HepG2 (cell line): ENCODE results near the gene MSRB3. TPM values are rescaled to one million over a fixed set of nuclear protein-coding genes. Genes with fewer than 3 reads are reported as not detected.

Experiments used
- ATAC-seq: fragments of 200-7000 bp; cut with Tn5 transposase; 3 replicates; pipeline ENCODE4 v1.9.1; 2020; ENCODE audit warnings: mild to moderate bottlenecking, moderate library complexity
- BruUV-seq: library from RNA; stranded (reverse); fragments of 400-500 nt; replicated peaks from 2 replicates; lab custom pipeline; 2021; lab: Mats Ljungman, UMichigan
- CTCF ChIA-PET: fragments of 300-600 bp; formaldehyde crosslinking; extraction: SDS; loops from one replicate; lab custom pipeline; 2021; ENCODE audit warnings: low total read pairs, inconsistent platforms, low intra/inter-chr PET ratio; lab: Yijun Ruan, JAX
- POLR2A ChIA-PET: fragments of 350-600 bp; sonication (Branson Sonifier 250); formaldehyde crosslinking; loops from one replicate; lab custom pipeline; 2020; ENCODE audit warnings: antibody characterized with exemption, inconsistent platforms; lab: Yijun Ruan, JAX
- DNase-seq: peaks from one replicate; pipeline ENCODE4 v3.0.0-alpha.2; 2015; ENCODE audit warnings: low spot score
- FAIRE-seq: peaks from 3 replicates; lab custom pipeline; 2011; peaks lifted over from hg19 to GRCh38; lab: Jason Lieb, UNC
- H2AFZ ChIP-seq: one replicate; pipeline ENCODE4 v1.6.1; 2011; ENCODE audit warnings: low read length, inconsistent platforms
- H3K27ac ChIP-seq: fragments of 300-600 bp; 3 replicates; pipeline ENCODE4 v1.8.0; 2011; ENCODE audit warnings: mixed run types, mild to moderate bottlenecking, mixed read lengths, low read length, inconsistent platforms; ENCODE audit not compliant: insufficient read depth; ENCODE audit errors: extremely low read length
- H3K27me3 ChIP-seq, 2 experiments: fragments of 200-600 bp in 1 of 2; 2 replicates in 1 of 2; 3 replicates in 1 of 2; pipeline versions ENCODE4 v1.6.0 to v1.8.0; 2011; ENCODE audit warnings: low read length in 2 of 2, mild to moderate bottlenecking in 2 of 2, moderate library complexity in 2 of 2, inconsistent platforms in 1 of 2; ENCODE audit not compliant: insufficient read depth in 2 of 2, control insufficient read depth in 1 of 2
- H3K36me3 ChIP-seq, 2 experiments: fragments of 200-600 bp in 1 of 2; replicated peaks in 1 of 2; 2 replicates in 1 of 2; 3 replicates in 1 of 2; pipeline versions ENCODE4 v1.5.1 to v1.8.0; 2011; ENCODE audit warnings: low read length in 2 of 2, inconsistent platforms in 1 of 2; ENCODE audit not compliant: insufficient read depth in 2 of 2, control insufficient read depth in 1 of 2
- H3K4me1 ChIP-seq: 2 replicates; pipeline ENCODE4 v1.5.1; 2012; ENCODE audit warnings: low read length, inconsistent platforms; ENCODE audit not compliant: insufficient read depth
- H3K4me2 ChIP-seq: 2 replicates; pipeline ENCODE4 v1.6.0; 2011; ENCODE audit warnings: low read depth, low read length, inconsistent platforms
- H3K4me3 ChIP-seq, 3 experiments: fragments of 200-600 bp in 1 of 3; sonication (generic), shearing (Covaris generic) in 1 of 3; replicated peaks in 1 of 3; 2 replicates each; pipeline ENCODE4 v1.5.1; 2011 to 2016; ENCODE audit warnings: low read length in 3 of 3, inconsistent platforms in 2 of 3, low read depth in 2 of 3, mild to moderate bottlenecking in 2 of 3, control low read depth in 1 of 3, mixed read lengths in 1 of 3; ENCODE audit not compliant: insufficient read depth in 1 of 3
- H3K79me2 ChIP-seq: one replicate; pipeline ENCODE4 v1.6.1; 2011; ENCODE audit warnings: low read length, inconsistent platforms; ENCODE audit not compliant: insufficient read depth
- H3K9ac ChIP-seq: 2 replicates; pipeline ENCODE4 v1.6.0; 2011; ENCODE audit warnings: mild to moderate bottlenecking, low read depth, low read length, inconsistent platforms; ENCODE audit not compliant: insufficient read depth
- H3K9me3 ChIP-seq: 2 replicates; pipeline ENCODE4 v1.5.1; 2012; ENCODE audit warnings: mild to moderate bottlenecking, low read length
- H4K20me1 ChIP-seq: 2 replicates; pipeline ENCODE4 v1.6.0; 2011; ENCODE audit warnings: inconsistent platforms, mild to moderate bottlenecking, low read length, moderate library complexity; ENCODE audit not compliant: insufficient read depth
- ARID2 ChIP-seq: sonication (generic); formaldehyde crosslinking; IDR thresholded peaks from 2 replicates; pipeline ENCODE4 v1.8.1; 2022; ENCODE audit warnings: mild to moderate bottlenecking, missing genetic modification reagents, borderline replicate concordance
- BRCA1 ChIP-seq: sonication (generic); formaldehyde crosslinking; IDR thresholded peaks from 2 replicates; pipeline ENCODE4 v1.4.0; 2020; ENCODE audit warnings: missing genetic modification reagents
- CCAR2 ChIP-seq: fragments of 200-400 bp; formaldehyde crosslinking; optimal IDR thresholded peaks from 2 replicates; pipeline ENCODE3; 2018; ENCODE audit warnings: low read depth, mild to moderate bottlenecking, low read length, moderate library complexity
- DNMT3B ChIP-seq: conservative IDR thresholded peaks from 2 replicates; pipeline ENCODE4 v1.6.1; 2016; ENCODE audit warnings: missing biosample characterization, control low read depth
- FIP1L1 ChIP-seq: fragments of 200-400 bp; formaldehyde crosslinking; IDR thresholded peaks from 2 replicates; pipeline ENCODE4 v1.6.1; 2018; ENCODE audit warnings: low read depth, mild to moderate bottlenecking, low read length, moderate library complexity, borderline replicate concordance; ENCODE audit not compliant: insufficient read depth
- HNRNPL ChIP-seq: fragments of 200-400 bp; formaldehyde crosslinking; IDR thresholded peaks from 2 replicates; pipeline ENCODE4 v1.6.1; 2017; ENCODE audit warnings: mild to moderate bottlenecking, low read depth, low read length
- KDM5A ChIP-seq: fragments of 200-600 bp; sonication (generic); IDR thresholded peaks from 2 replicates; pipeline ENCODE4 v1.7.0; 2018; ENCODE audit warnings: antibody characterized with exemption, mild to moderate bottlenecking, low read length, borderline replicate concordance
- MLLT10 ChIP-seq: sonication (generic); formaldehyde crosslinking; IDR thresholded peaks from 2 replicates; pipeline ENCODE4 v1.4.0; 2020; ENCODE audit warnings: missing genetic modification reagents
- MYC ChIP-seq: sonication (generic); formaldehyde crosslinking; IDR thresholded peaks from 2 replicates; pipeline ENCODE4 v1.9.0; 2021; ENCODE audit warnings: missing genetic modification reagents, borderline replicate concordance
- STAG1 ChIP-seq: sonication (generic); formaldehyde crosslinking; IDR thresholded peaks from 2 replicates; pipeline ENCODE4 v1.4.0; 2020; ENCODE audit warnings: missing genetic modification reagents
- STAT5B ChIP-seq: sonication (generic); formaldehyde crosslinking; IDR thresholded peaks from 2 replicates; pipeline ENCODE4 v1.4.0; 2020; ENCODE audit warnings: missing genetic modification reagents
- YEATS4 ChIP-seq: sonication (generic); formaldehyde crosslinking; IDR thresholded peaks from 2 replicates; pipeline ENCODE4 v1.4.0; 2020; ENCODE audit warnings: missing genetic modification reagents, borderline replicate concordance
- ZNF234 ChIP-seq: sonication (generic); formaldehyde crosslinking; conservative IDR thresholded peaks from 2 replicates; pipeline ENCODE4 v1.5.1; 2020; ENCODE audit warnings: mild to moderate bottlenecking, missing genetic modification reagents
- ZNF343 ChIP-seq: sonication (generic); formaldehyde crosslinking; IDR thresholded peaks from 2 replicates; pipeline ENCODE4 v1.4.0; 2020; ENCODE audit warnings: mild to moderate bottlenecking, missing genetic modification reagents
- ZNF382 ChIP-seq: sonication (generic); formaldehyde crosslinking; IDR thresholded peaks from 2 replicates; pipeline ENCODE4 v1.5.0; 2020; ENCODE audit warnings: missing genetic modification reagents, mild to moderate bottlenecking, borderline replicate concordance
- ZNF567 ChIP-seq: sonication (generic); formaldehyde crosslinking; IDR thresholded peaks from 2 replicates; pipeline ENCODE4 v1.8.1; 2023; ENCODE audit warnings: mild to moderate bottlenecking, missing genetic modification reagents, borderline replicate concordance
- ZNF607 ChIP-seq: sonication (generic); formaldehyde crosslinking; IDR thresholded peaks from 2 replicates; pipeline ENCODE4 v1.5.1; 2020; ENCODE audit warnings: missing genetic modification reagents, mild to moderate bottlenecking, borderline replicate concordance
- WGBS: methylation state at CpG from one replicate; pipeline ENCODE4 v1.1.6; 2017; ENCODE audit warnings: low lambda C conversion rate; 5-methylcytosine and 5-hydroxymethylcytosine counted together
- in situ Hi-C: cut with HindIII; loops from 2 replicates; pipeline ENCODE4 v1.10.0; 2017; ENCODE audit warnings: low pct_unique_long_range_greater_than_20kb; ENCODE audit not compliant: extremely low pct_ligation_motif_present
- intact Hi-C: fragments of 100-400 bp; cut with micrococcal nuclease; formaldehyde crosslinking; loops from one replicate; pipeline ENCODE4 v1.10.0; 2022; ENCODE audit not compliant: unreplicated experiment
- polyA plus RNA-seq, 8 experiments: library from polyadenylated mRNA; depleted of rRNA in 3 of 8; stranded (reverse) in 7 of 8; unstranded in 1 of 8; fragments of >200 nt; fragmentation: Illumina TruSeq in 4 of 8; extraction: Trizol in 4 of 8; gene quantifications; 2 replicates each; pipeline versions ENCODE4 v1.2.1 to v1.2.3, GENCODE V29; 2011 to 2016; ENCODE audit warnings: low read depth in 4 of 8, missing spikeins in 1 of 8, mixed read lengths in 1 of 8; ENCODE audit not compliant: insufficient read depth in 1 of 8
- total RNA-seq, 5 experiments: library from RNA; depleted of rRNA; stranded (reverse); fragments of >200 nt; fragmentation: Illumina TruSeq; extraction: Trizol; gene quantifications; 2 replicates each; pipeline ENCODE4 v1.2.3, GENCODE V29; 2016; ENCODE audit warnings: low read depth in 1 of 5

Gene MSRB3
- total and polyA plus RNA-seq, 2 of the 13 experiments (the other 11 are each of a cell fraction or from before 2014, with no cell fraction given) = 1.5 to 1.9 TPM

DNA sequence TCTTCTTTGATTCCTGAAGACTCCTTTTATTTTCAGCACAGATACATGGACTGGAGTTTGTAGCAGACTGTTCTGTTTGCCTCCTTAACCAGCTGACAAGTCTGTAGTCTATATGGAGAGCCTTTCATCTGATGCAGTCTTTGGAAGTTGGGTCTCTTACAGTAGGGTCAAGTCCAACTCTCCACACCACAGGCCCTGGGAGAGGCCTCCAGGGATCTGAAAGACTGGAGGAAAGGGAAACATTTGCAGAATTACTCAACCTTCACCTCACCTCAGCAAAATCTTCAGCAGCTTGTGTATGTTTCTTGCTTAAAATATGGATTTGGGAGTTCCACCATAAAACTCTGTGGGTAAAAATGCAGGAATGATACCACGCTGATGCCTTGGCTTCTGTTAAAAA, 188.4 kb downstream of the MSRB3 start:
- H4K20me1 ChIP-seq = no peaks in the 10 kb centered on the region
- no TSS peak for BruUV-seq
- no peak overlapping the region for H3K4me2 ChIP-seq
- CTCF ChIA-PET = no interaction called here
- FAIRE-seq (no peak), DNase-seq (no peak)
- POLR2A ChIA-PET = no interaction called here
- in situ Hi-C loops = no loop called here
- no peak overlapping the region for H3K9ac ChIP-seq
- no peaks in the 10 kb centered on the region for H3K36me3 ChIP-seq
- no peak for TF ChIP-seq ZNF234 (CRISPR knock-in tag)
- TF ChIP-seq STAT5B = no peak
- no peak for TF ChIP-seq ZNF382 (CRISPR knock-in tag)
- TF ChIP-seq BRCA1 = no peak
- no peak for TF ChIP-seq HNRNPL
- no peak for TF ChIP-seq MLLT10
- TF ChIP-seq DNMT3B = no peak
- no peak for TF ChIP-seq STAG1 (CRISPR knock-in tag)
- TF ChIP-seq CCAR2 = no peak
- TF ChIP-seq MYC (CRISPR knock-in tag) = no peak
- no peak for TF ChIP-seq ZNF607 (CRISPR knock-in tag)
- TF ChIP-seq, all 625 proteins: peak for 0
- Histone ChIP-seq H3K79me2 (no peaks in the 10 kb centered on the region), H3K9me3 (no peaks in the 10 kb centered on the region), H2AFZ (no peak overlapping the region), H3K4me1 (no peaks in the 10 kb centered on the region), H3K4me3 (no peak overlapping the region), H3K27me3 (no peaks in the 10 kb centered on the region), H3K27ac (no peak overlapping the region)
- intact Hi-C loops = no loop called here
- WGBS = 8% methylated on average over 1 of the region's 1 CpG
- no peak for ATAC-seq

GRCh38 chr12:65470256-65470655, 191.8 kb downstream of the MSRB3 start:
- CTCF ChIA-PET = no interaction called here
- Histone ChIP-seq H3K79me2 (no peaks in the 10 kb centered on the region), H4K20me1 (no peaks in the 10 kb centered on the region), H3K4me3 (no peak overlapping the region), H3K4me1 (no peaks in the 10 kb centered on the region), H3K27ac (no peak overlapping the region), H3K4me2 (no peak overlapping the region), H3K9ac (no peak overlapping the region), H2AFZ (no peak overlapping the region), H3K36me3 (no peaks in the 10 kb centered on the region), H3K9me3 (no peaks in the 10 kb centered on the region), H3K27me3 (no peaks in the 10 kb centered on the region)
- in situ Hi-C loops (no loop called here), intact Hi-C loops (no loop called here)
- FAIRE-seq (no peak), DNase-seq (no peak), ATAC-seq (no peak)
- TF ChIP-seq ARID2 (CRISPR knock-in tag) (no peak), ZNF567 (CRISPR knock-in tag) (no peak), HNRNPL (no peak), YEATS4 (CRISPR knock-in tag) (no peak), KDM5A (no peak), FIP1L1 (no peak), ZNF343 (CRISPR knock-in tag) (no peak)
- POLR2A ChIA-PET = no interaction called here
- 38% methylated on average over 6 of the region's 6 CpGs for WGBS
- BruUV-seq = no TSS peak
